ENCODE data around the gene TMEM91. TPM values are rescaled to one million over a fixed set of nuclear protein-coding genes. Genes with fewer than 3 reads are reported as not detected.

The TMEM91 gene
- total and polyA plus RNA-seq, 2 of the 13 experiments (the other 11 are each of a cell fraction or from before 2014, with no cell fraction given), result 6.3 to 10.3 TPM

- TF ChIP-seq ZNF790 (CRISPR knock-in tag; IDR thresholded peaks at IDR 0.05; ENCODE audit: borderline replicate concordance) (0 out of 2 replicates have a peak, but pooled peaks have one; percentile 15), RAD21 (CRISPR knock-in tag; IDR thresholded peaks at IDR 0.05) (peak; percentile 29; the same call in 1 of the 2 replicates), EED (CRISPR knock-in tag; IDR thresholded peaks at IDR 0.05) (no peak), ARID3A (IDR thresholded peaks at IDR 0.05; ENCODE audit: low read depth, low read length) (no peak), ZMYM3 (CRISPR knock-in tag; IDR thresholded peaks at IDR 0.05) (no peak), SP2 (CRISPR knock-in tag; IDR thresholded peaks at IDR 0.05) (no peak), ZNF512 (CRISPR knock-in tag; IDR thresholded peaks at IDR 0.05) (0 out of 2 replicates have a peak, but pooled peaks have one; percentile 13), HOXA3 (CRISPR knock-in tag; IDR thresholded peaks at IDR 0.05) (peak; percentile 22; the same call in 1 of the 2 replicates), ZNF580 (CRISPR knock-in tag; IDR thresholded peaks at IDR 0.05; ENCODE audit: borderline replicate concordance, low read depth) (peak; percentile 61; the same call in 1 of the 2 replicates), RBAK (CRISPR knock-in tag; IDR thresholded peaks at IDR 0.05) (no peak), HNRNPK (IDR thresholded peaks at IDR 0.05; ENCODE audit: low read depth, low read length, poor library complexity, severe bottlenecking) (peak; percentile 87), XRCC5 (optimal IDR thresholded peaks at IDR 0.05; ENCODE audit: low read length) (peak; percentile 77), ZNF484 (CRISPR knock-in tag; IDR thresholded peaks at IDR 0.05; ENCODE audit: borderline replicate concordance, low read depth) (no peak), SRY (CRISPR knock-in tag; IDR thresholded peaks at IDR 0.05) (no peak), ZNF850 (CRISPR knock-in tag; conservative IDR thresholded peaks at IDR 0.05) (0 out of 2 replicates have a peak, but pooled peaks have one; percentile 45), ZNF546 (CRISPR knock-in tag; conservative IDR thresholded peaks at IDR 0.05) (no peak), ZNF792 (CRISPR knock-in tag; IDR thresholded peaks at IDR 0.05) (peak; percentile 9; the same call in 1 of the 2 replicates), ZNF777 (CRISPR knock-in tag; IDR thresholded peaks at IDR 0.05) (0 out of 2 replicates have a peak, but pooled peaks have one; percentile 14), GABPB1 (CRISPR knock-in tag; IDR thresholded peaks at IDR 0.05) (peak; percentile 62; the same call in 1 of the 2 replicates), ZFP36 (IDR thresholded peaks at IDR 0.05; ENCODE audit: borderline replicate concordance, low read depth, low read length, partially characterized antibody) (no peak), SOX13 (IDR thresholded peaks at IDR 0.05) (no peak), SOX13 (CRISPR knock-in tag; conservative IDR thresholded peaks at IDR 0.05 in 1 of 2, IDR thresholded peaks at IDR 0.05 in 1 of 2) (peak in 1 of 2 experiments; percentile 29; a peak in 1 of 4 replicates), HNF1B (CRISPR knock-in tag; IDR thresholded peaks at IDR 0.05) (0 out of 2 replicates have a peak, but pooled peaks have one; percentile 18), PHF8 (CRISPR knock-in tag; IDR thresholded peaks at IDR 0.05) (peak; percentile 15), TBX2 (CRISPR knock-in tag; IDR thresholded peaks at IDR 0.05; ENCODE audit: borderline replicate concordance) (peak; percentile 60)
Observed at GRCh38 chr19:41353466-41354342, 22.6 kb upstream of the TMEM91 start, which contains the start of gene TGFB1 (continued).

Measured in HepG2 (cell line).